Measurements from ENCODE around the gene SELENOS. TPM values are rescaled to one million over a fixed set of nuclear protein-coding genes. Genes with fewer than 3 reads are reported as not detected.

Gene SELENOS
- polyA plus RNA-seq, 1 donor from 2014 or later = 136 TPM

DNA sequence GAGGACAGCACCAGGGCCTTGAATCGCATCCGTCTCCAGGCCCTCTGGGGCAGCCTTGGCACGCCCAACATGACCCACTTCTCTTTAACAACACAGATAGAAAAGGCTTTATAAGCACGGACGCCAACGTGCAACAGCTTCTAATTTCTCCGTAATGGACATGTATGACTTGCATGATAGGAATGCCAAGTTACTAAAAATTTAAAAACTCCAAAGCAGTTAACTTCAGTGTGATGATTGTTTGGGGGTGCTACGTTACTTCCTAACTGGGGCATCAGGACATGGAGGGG is 48.7 kb upstream of the SELENOS start:
- no peaks in the 10 kb centered on the region for H3F3A ChIP-seq (ENCODE audit: insufficient read depth, low read length, poor library complexity, severe bottlenecking)
- no peaks in the 10 kb centered on the region for H3K9me3 ChIP-seq (ENCODE audit: low read length)
- no peak overlapping the region for H3K9ac ChIP-seq (ENCODE audit: low read length)
- no peaks in the 10 kb centered on the region for H3K27me3 ChIP-seq (ENCODE audit: insufficient read depth, low read depth, low read length)
- no peaks in the 10 kb centered on the region for H3K79me2 ChIP-seq (replicated peaks; ENCODE audit: insufficient read depth, low read length)
- H3K9me2 ChIP-seq (ENCODE audit: insufficient read depth, low read length) = no peaks in the 10 kb centered on the region
- no peak overlapping the region for H3K4me3 ChIP-seq (ENCODE audit: low read length)
- H3K4me2 ChIP-seq (ENCODE audit: low read length) = no peak overlapping the region
- no peaks in the 10 kb centered on the region for H3K36me3 ChIP-seq (ENCODE audit: insufficient read depth, low read length)
- H2AFZ ChIP-seq (ENCODE audit: low read depth, low read length) = no peak overlapping the region
- TF ChIP-seq, protein P1, sequence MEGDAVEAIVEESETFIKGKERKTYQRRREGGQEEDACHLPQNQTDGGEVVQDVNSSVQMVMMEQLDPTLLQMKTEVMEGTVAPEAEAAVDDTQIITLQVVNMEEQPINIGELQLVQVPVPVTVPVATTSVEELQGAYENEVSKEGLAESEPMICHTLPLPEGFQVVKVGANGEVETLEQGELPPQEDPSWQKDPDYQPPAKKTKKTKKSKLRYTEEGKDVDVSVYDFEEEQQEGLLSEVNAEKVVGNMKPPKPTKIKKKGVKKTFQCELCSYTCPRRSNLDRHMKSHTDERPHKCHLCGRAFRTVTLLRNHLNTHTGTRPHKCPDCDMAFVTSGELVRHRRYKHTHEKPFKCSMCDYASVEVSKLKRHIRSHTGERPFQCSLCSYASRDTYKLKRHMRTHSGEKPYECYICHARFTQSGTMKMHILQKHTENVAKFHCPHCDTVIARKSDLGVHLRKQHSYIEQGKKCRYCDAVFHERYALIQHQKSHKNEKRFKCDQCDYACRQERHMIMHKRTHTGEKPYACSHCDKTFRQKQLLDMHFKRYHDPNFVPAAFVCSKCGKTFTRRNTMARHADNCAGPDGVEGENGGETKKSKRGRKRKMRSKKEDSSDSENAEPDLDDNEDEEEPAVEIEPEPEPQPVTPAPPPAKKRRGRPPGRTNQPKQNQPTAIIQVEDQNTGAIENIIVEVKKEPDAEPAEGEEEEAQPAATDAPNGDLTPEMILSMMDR (IDR thresholded peaks at IDR 0.05; ENCODE audit: poor library complexity, severe bottlenecking) = no peak
- TF ChIP-seq, protein P2, sequence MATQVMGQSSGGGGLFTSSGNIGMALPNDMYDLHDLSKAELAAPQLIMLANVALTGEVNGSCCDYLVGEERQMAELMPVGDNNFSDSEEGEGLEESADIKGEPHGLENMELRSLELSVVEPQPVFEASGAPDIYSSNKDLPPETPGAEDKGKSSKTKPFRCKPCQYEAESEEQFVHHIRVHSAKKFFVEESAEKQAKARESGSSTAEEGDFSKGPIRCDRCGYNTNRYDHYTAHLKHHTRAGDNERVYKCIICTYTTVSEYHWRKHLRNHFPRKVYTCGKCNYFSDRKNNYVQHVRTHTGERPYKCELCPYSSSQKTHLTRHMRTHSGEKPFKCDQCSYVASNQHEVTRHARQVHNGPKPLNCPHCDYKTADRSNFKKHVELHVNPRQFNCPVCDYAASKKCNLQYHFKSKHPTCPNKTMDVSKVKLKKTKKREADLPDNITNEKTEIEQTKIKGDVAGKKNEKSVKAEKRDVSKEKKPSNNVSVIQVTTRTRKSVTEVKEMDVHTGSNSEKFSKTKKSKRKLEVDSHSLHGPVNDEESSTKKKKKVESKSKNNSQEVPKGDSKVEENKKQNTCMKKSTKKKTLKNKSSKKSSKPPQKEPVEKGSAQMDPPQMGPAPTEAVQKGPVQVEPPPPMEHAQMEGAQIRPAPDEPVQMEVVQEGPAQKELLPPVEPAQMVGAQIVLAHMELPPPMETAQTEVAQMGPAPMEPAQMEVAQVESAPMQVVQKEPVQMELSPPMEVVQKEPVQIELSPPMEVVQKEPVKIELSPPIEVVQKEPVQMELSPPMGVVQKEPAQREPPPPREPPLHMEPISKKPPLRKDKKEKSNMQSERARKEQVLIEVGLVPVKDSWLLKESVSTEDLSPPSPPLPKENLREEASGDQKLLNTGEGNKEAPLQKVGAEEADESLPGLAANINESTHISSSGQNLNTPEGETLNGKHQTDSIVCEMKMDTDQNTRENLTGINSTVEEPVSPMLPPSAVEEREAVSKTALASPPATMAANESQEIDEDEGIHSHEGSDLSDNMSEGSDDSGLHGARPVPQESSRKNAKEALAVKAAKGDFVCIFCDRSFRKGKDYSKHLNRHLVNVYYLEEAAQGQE (IDR thresholded peaks at IDR 0.05; ENCODE audit: borderline replicate concordance) = no peak
- TF ChIP-seq MXI1 (conservative IDR thresholded peaks at IDR 0.05; ENCODE audit: poor library complexity, severe bottlenecking) (no peak), EP300 (conservative IDR thresholded peaks at IDR 0.05; ENCODE audit: poor library complexity, severe bottlenecking) (no peak), TAF1 (IDR thresholded peaks at IDR 0.05; ENCODE audit: low read depth) (no peak), RAD21 (conservative IDR thresholded peaks at IDR 0.05) (no peak), POLR2AphosphoS5 (IDR thresholded peaks at IDR 0.05) (no peak), EZH2 (IDR thresholded peaks at IDR 0.05; ENCODE audit: borderline replicate concordance, insufficient read depth, low read length, poor library complexity, severe bottlenecking) (no peak), SMC3 (conservative IDR thresholded peaks at IDR 0.05; ENCODE audit: poor library complexity) (no peak)
- no peak overlapping the region for H3K27ac ChIP-seq (ENCODE audit: low read length)
- no peaks in the 10 kb centered on the region for H4K20me1 ChIP-seq (ENCODE audit: insufficient read depth)

DNA sequence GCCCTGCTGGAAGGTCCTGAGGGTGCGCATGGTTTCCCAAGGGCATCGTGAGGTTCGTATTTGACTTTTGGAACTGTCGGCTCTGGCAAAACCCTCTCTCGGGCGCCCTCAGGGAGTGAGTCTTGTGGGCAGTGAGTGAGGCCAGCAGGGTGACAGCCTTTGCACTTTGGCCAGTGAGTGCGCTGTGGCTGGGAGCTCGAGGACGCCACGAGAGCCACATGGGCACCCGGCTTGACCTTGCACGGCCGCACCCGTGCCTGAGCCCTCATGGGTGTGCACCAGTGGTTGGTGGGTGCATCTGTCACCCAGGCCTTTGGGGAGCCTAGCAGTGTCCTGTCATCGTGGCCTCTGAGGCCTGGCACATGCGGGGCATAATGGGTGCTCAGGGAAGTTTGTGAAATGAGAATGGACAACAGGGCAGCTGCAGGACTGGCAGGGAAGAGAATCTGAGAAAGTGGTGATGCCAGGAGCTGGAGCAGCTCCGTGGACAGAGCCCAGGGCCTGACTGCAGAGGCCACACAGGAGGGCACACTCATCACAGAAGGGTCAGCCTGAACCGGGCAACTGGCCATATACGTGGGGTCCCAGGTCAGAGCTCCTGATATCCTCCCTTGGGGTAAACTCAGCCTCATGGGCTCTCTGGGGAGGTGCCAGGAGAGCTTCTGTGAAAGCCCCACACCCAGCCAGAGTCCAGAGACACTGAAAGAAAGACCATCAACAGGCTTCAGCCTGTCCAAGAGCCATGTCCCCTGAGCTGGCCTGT is 48.2 kb upstream of the SELENOS start:
- Histone ChIP-seq H3F3A (ENCODE audit: insufficient read depth, low read length, poor library complexity, severe bottlenecking) (no peaks in the 10 kb centered on the region), H4K20me1 (ENCODE audit: insufficient read depth) (no peaks in the 10 kb centered on the region), H3K9ac (ENCODE audit: low read length) (no peak overlapping the region), H3K27me3 (ENCODE audit: insufficient read depth, low read depth, low read length) (no peaks in the 10 kb centered on the region), H3K79me2 (replicated peaks; ENCODE audit: insufficient read depth, low read length) (no peaks in the 10 kb centered on the region), H3K4me3 (ENCODE audit: low read length) (no peak overlapping the region), H3K27ac (ENCODE audit: low read length) (no peak overlapping the region), H2AFZ (ENCODE audit: low read depth, low read length) (no peak overlapping the region), H3K9me2 (ENCODE audit: insufficient read depth, low read length) (no peaks in the 10 kb centered on the region), H3K4me2 (ENCODE audit: low read length) (no peak overlapping the region), H3K36me3 (ENCODE audit: insufficient read depth, low read length) (no peaks in the 10 kb centered on the region), H3K9me3 (ENCODE audit: low read length) (no peaks in the 10 kb centered on the region)
- TF ChIP-seq MXI1 (conservative IDR thresholded peaks at IDR 0.05; ENCODE audit: poor library complexity, severe bottlenecking) = no peak
- TF ChIP-seq, protein P2 (IDR thresholded peaks at IDR 0.05; ENCODE audit: borderline replicate concordance) = no peak
- no peak for TF ChIP-seq EP300 (conservative IDR thresholded peaks at IDR 0.05; ENCODE audit: poor library complexity, severe bottlenecking)
